Heart right ventricle (tissue), 16 donors: ENCODE data around the gene PTRH2. TPM values are rescaled to one million over a fixed set of nuclear protein-coding genes. Genes with fewer than 3 reads are reported as not detected.

Experiments used
- ATAC-seq, 8 donors: fragments of 200-7000 bp; cut with Tn5 transposase; one replicate each; pipeline ENCODE4 v1.9.1; 2020; ENCODE audit warnings: mild to moderate bottlenecking in 8 of 8, moderate library complexity in 8 of 8, moderate number of reproducible peaks in 1 of 8
- DNase-seq, 2 donors: peaks; one replicate each; pipeline ENCODE4 v3.0.0-alpha.2; 2020
- H3K27ac ChIP-seq, 10 donors: fragments of 200-600 bp; sonication (generic) in 2 of 10; one replicate each; pipeline versions ENCODE4 v1.5.0 to v1.8.0; 2020 to 2022; ENCODE audit warnings: mild to moderate bottlenecking in 3 of 10
- H3K27me3 ChIP-seq, 7 donors: fragments of 200-600 bp; one replicate each; pipeline ENCODE4 v1.8.0; 2021 to 2022; ENCODE audit warnings: mild to moderate bottlenecking in 2 of 7
- H3K36me3 ChIP-seq, 9 donors: fragments of 200-600 bp; sonication (generic) in 1 of 9; one replicate each; pipeline versions ENCODE4 v1.5.0 to v1.8.0; 2020 to 2022; ENCODE audit warnings: mild to moderate bottlenecking in 2 of 9
- H3K4me1 ChIP-seq, 9 donors: fragments of 200-600 bp; sonication (generic) in 1 of 9; one replicate each; pipeline versions ENCODE4 v1.5.0 to v1.8.0; 2020 to 2022; ENCODE audit warnings: mild to moderate bottlenecking in 4 of 9
- H3K4me3 ChIP-seq, 10 donors: fragments of 200-600 bp; sonication (generic) in 2 of 10; one replicate each; pipeline versions ENCODE4 v1.5.0 to v1.8.0; 2020 to 2022; ENCODE audit warnings: mild to moderate bottlenecking in 7 of 10, moderate library complexity in 2 of 10
- H3K9me3 ChIP-seq, 11 donors: fragments of 200-600 bp in 10 of 11; sonication (generic) in 2 of 11; one replicate each; pipeline versions ENCODE4 v1.5.0 to v1.8.0; 2013 to 2022; ENCODE audit warnings: mild to moderate bottlenecking in 2 of 11, control low read depth in 1 of 11, moderate library complexity in 1 of 11
- CTCF ChIP-seq, 9 donors: fragments of 200-600 bp; sonication (generic) in 2 of 9; IDR thresholded peaks; one replicate each; pipeline versions ENCODE4 v1.5.0 to v1.8.0; 2021 to 2022; ENCODE audit warnings: antibody characterized with exemption in 9 of 9, mild to moderate bottlenecking in 5 of 9, moderate library complexity in 1 of 9
- WGBS, 2 donors: extraction: QIAGEN DNeasy Blood & Tissue Kit; methylation state at CpG; one replicate each; pipeline ENCODE4 v1.1.7; 2013; ENCODE audit warnings: inconsistent platforms in 1 of 2; 5-methylcytosine and 5-hydroxymethylcytosine counted together
- intact Hi-C, 10 donors: fragments of 100-400 bp; cut with DNase I; formaldehyde crosslinking; loops; one replicate each; pipeline versions ENCODE4 v1.11.1 to v1.14.2; 2022
- polyA plus RNA-seq, 2 donors: library from polyadenylated mRNA; stranded (reverse); fragments of 200-250 nt; gene quantifications; one replicate each; pipeline ENCODE4 v1.2.3, GENCODE V29; 2013
- total RNA-seq, 10 donors: library from RNA; stranded (reverse); fragmentation: NEBNext Ultra II Directional in 3 of 10; extraction: Animal tissue kit (Norgen Biotek cat#: 25700) in 3 of 10; gene quantifications; one replicate each; pipeline versions ENCODE4 v1.2.1 to v1.2.4, GENCODE V29; 2021 to 2023
- donor health status: Arrhythmogenic right ventricular cardiomyopathy.
- donor health status: ischemic (EF 13 %, LVEDD 7.1; RV severe dilation, severe dysfunction).
- donor health status: healthy with polysubstance abuse.
- donor health status: DM: no; HTN: yes; CAD: no.
- donor health status: DM: no; HTN: no; CAD: no.
- donor health status: ischemic (EF 25% LVEDD 6.9; RV normal size, moderate dysfunction).
- donor health status: ischemic (EF 25% LVEDD 5.7; RV mildly dilated, moderate dysfunction).
- donor health status: healthy.
- donor health status: DM: yes; HTN: yes; CAD: no.
- donor health status: Ischemic cardiomyopathy.
- donor health status: ischemic (EF 35%, LVEDD 5.7; RV mildly dilated, moderate dysfunction).
- donor health status: nonischemic (EF 11% LVEDD 7.7; RV severe dilation, severe dysfunction).
- donor health status: DM: yes; HTN: yes; CAD: no.
- donor health status: PGD.
- donor health status: ischemic (EF 29% LVEDD 5.4; RV normal size, mild dysfunction).
- donor health status: nonischemic (EF 23%, LVEDD 6.1; RV moderate dilation, normal function).

PTRH2 gene
- total and polyA plus RNA-seq, 12 donors: 7.5 to 23.6 (median 9.4) TPM

- H3K27me3 ChIP-seq: no peaks in the 10 kb centered on the region
- peaks cover 0 to 6% (median 0%) of the 10 kb centered on the region in 11 donors for H3K9me3 ChIP-seq
- peaks cover 0 to 27% (median 0%) of the 10 kb centered on the region in 9 donors for H3K4me1 ChIP-seq
- H3K27ac ChIP-seq: no peak overlapping the region
- no peak for TF ChIP-seq CTCF (IDR thresholded peaks at IDR 0.05)
- peaks cover 0 to 22% (median 0%) of the 10 kb centered on the region in 9 donors for H3K36me3 ChIP-seq
- no peak overlapping the region for H3K4me3 ChIP-seq
- ATAC-seq: no peak
- DNase-seq: no peak
- intact Hi-C loops: loop anchor here in 2 of 10 donors (10.0 kb wide), 2 partner anchors 286 to 306 kb away; no protein-coding TSS in a partner anchor
- WGBS, 2 donors: 96 to 100% methylated on average over 1 of the region's 1 CpG
Observed at GRCh38 chr17:59748591-59748990, 41.4 kb upstream of the PTRH2 start.

GRCh38 chr17:59746849-59747445 lies 39.7 kb upstream of the PTRH2 start:
- peaks cover 0 to 11% (median 0%) of the 10 kb centered on the region in 9 donors for H3K4me1 ChIP-seq
- 91 to 97% methylated on average over 4 of the region's 4 CpGs for WGBS, 2 donors
- H3K36me3 ChIP-seq: peaks cover 0 to 31% (median 10%) of the 10 kb centered on the region in 9 donors
- no peak overlapping the region for H3K4me3 ChIP-seq
- ATAC-seq: peak in 2 of 8 donors; percentile 16 to 42
- H3K9me3 ChIP-seq: peaks cover 0 to 8% (median 0%) of the 10 kb centered on the region in 11 donors
- no peaks in the 10 kb centered on the region for H3K27me3 ChIP-seq
- DNase-seq: no peak
- intact Hi-C loops: loop anchor here in 2 of 10 donors (10.0 kb wide), 2 partner anchors 288 to 308 kb away; no protein-coding TSS in a partner anchor
- TF ChIP-seq CTCF (IDR thresholded peaks at IDR 0.05): peak; percentile 14 to 77 (median 67)
- no peak overlapping the region for H3K27ac ChIP-seq

- H3K27me3 ChIP-seq: no peaks in the 10 kb centered on the region
- no peak overlapping the region for H3K4me3 ChIP-seq
- H3K27ac ChIP-seq: no peak overlapping the region
- DNase-seq: no peak
- no peak for TF ChIP-seq CTCF (IDR thresholded peaks at IDR 0.05)
- peaks cover 0 to 8% (median 0%) of the 10 kb centered on the region in 9 donors for H3K4me1 ChIP-seq
- 97 to 98% methylated on average over 2 of the region's 2 CpGs for WGBS, 2 donors
- H3K9me3 ChIP-seq: peaks cover 0 to 8% (median 0%) of the 10 kb centered on the region in 11 donors
- no peak for ATAC-seq
- intact Hi-C loops: loop anchor here in 2 of 10 donors (10.0 kb wide), 2 partner anchors 290 to 310 kb away; no protein-coding TSS in a partner anchor
- peaks cover 0 to 39% (median 13%) of the 10 kb centered on the region in 9 donors for H3K36me3 ChIP-seq
Observed at GRCh38 chr17:59745040-59745439, 37.8 kb upstream of the PTRH2 start.

- H3K9me3 ChIP-seq: peaks cover 0 to 8% (median 0%) of the 10 kb centered on the region in 11 donors
- TF ChIP-seq CTCF (IDR thresholded peaks at IDR 0.05): no peak
- no peak overlapping the region for H3K27ac ChIP-seq
- H3K27me3 ChIP-seq: no peaks in the 10 kb centered on the region
- peaks cover 0 to 8% (median 0%) of the 10 kb centered on the region in 9 donors for H3K4me1 ChIP-seq
- H3K4me3 ChIP-seq: no peak overlapping the region
- no peak for DNase-seq
- intact Hi-C loops: loop anchor here in 2 of 10 donors (10.0 kb wide), 2 partner anchors 291 to 311 kb away; no protein-coding TSS in a partner anchor
- 97 to 99% methylated on average over 4 of the region's 4 CpGs for WGBS, 2 donors
- peaks cover 0 to 51% (median 13%) of the 10 kb centered on the region in 9 donors for H3K36me3 ChIP-seq
- ATAC-seq: no peak
Observed at GRCh38 chr17:59743842-59744241, 36.6 kb upstream of the PTRH2 start.
